H1 (cell line): ENCODE results near the gene CD300LG.

Experiments used
- CEBPB ChIP-seq: IDR thresholded peaks from 2 replicates; pipeline ENCODE4 v1.6.1; 2012; ENCODE audit warnings: low read depth, low read length
- EZH2 ChIP-seq: fragments of 200-600 bp; sonication (generic); IDR thresholded peaks from 2 replicates; pipeline ENCODE4 v1.7.1; 2012; ENCODE audit warnings: low read depth, mild to moderate bottlenecking, moderate library complexity, low read length, inconsistent platforms; ENCODE audit not compliant: severe bottlenecking
- PHF8 ChIP-seq: fragments of 200-600 bp; sonication (generic); conservative IDR thresholded peaks from 2 replicates; pipeline ENCODE4 v1.7.1; 2012; ENCODE audit warnings: low read depth, mild to moderate bottlenecking, inconsistent platforms, low read length, moderate library complexity
- POLR2A ChIP-seq, 2 experiments: IDR thresholded peaks; 1 replicate in 1 of 2; 2 replicates in 1 of 2; pipeline ENCODE4 v1.6.1; 2011; ENCODE audit warnings: low read depth in 2 of 2, low read length in 2 of 2, mild to moderate bottlenecking in 2 of 2; ENCODE audit errors: control extremely low read depth in 1 of 2
- POLR2AphosphoS5 ChIP-seq: IDR thresholded peaks from 2 replicates; pipeline ENCODE4 v1.6.1; 2011; ENCODE audit warnings: low read depth, low read length
- RAD21 ChIP-seq, 2 experiments: IDR thresholded peaks in 1 of 2; conservative IDR thresholded peaks in 1 of 2; 2 replicates each; pipeline ENCODE4 v1.6.1; 2011; ENCODE audit warnings: low read depth in 2 of 2, low read length in 2 of 2, improper control_type of control experiment in 1 of 2, inconsistent platforms in 1 of 2, mild to moderate bottlenecking in 1 of 2, moderate library complexity in 1 of 2
- SP1 ChIP-seq: IDR thresholded peaks from 2 replicates; pipeline ENCODE4 v1.6.1; 2011; ENCODE audit warnings: low read depth, low read length
- TBP ChIP-seq: IDR thresholded peaks from 2 replicates; pipeline ENCODE4 v1.6.1; 2011; ENCODE audit warnings: low read depth, low read length, improper control_type of control experiment
- YY1 ChIP-seq: IDR thresholded peaks from 2 replicates; pipeline ENCODE4 v1.6.1; 2011; ENCODE audit warnings: low read depth, mild to moderate bottlenecking, low read length
- ZNF274 ChIP-seq: IDR thresholded peaks from 2 replicates; pipeline ENCODE4 v1.7.0; 2012; ENCODE audit warnings: low read length, borderline replicate concordance; ENCODE audit errors: extremely low read depth
- TF ChIP-seq, protein P1 (sequence below), 3 experiments: IDR thresholded peaks; 1 replicate in 2 of 3; 2 replicates in 1 of 3; pipeline versions ENCODE4 v1.5.1 to v1.6.1; 2011; ENCODE audit warnings: low read length in 3 of 3, mild to moderate bottlenecking in 3 of 3, inconsistent platforms in 2 of 3, low read depth in 1 of 3, moderate library complexity in 1 of 3; ENCODE audit not compliant: insufficient read depth in 1 of 3; ENCODE audit errors: control extremely low read depth in 1 of 3
- TF ChIP-seq, protein P2 (sequence below): IDR thresholded peaks from 2 replicates; pipeline ENCODE4 v1.6.1; 2012; ENCODE audit warnings: low read length, inconsistent platforms
- TF ChIP-seq, protein P3 (sequence below): IDR thresholded peaks from 2 replicates; pipeline ENCODE4 v1.6.1; 2011; ENCODE audit warnings: low read depth, mild to moderate bottlenecking, low read length; ENCODE audit not compliant: insufficient read depth
- TF ChIP-seq, protein P4 (sequence below): IDR thresholded peaks from 2 replicates; pipeline ENCODE4 v1.6.1; 2012; ENCODE audit warnings: inconsistent platforms

DNA sequence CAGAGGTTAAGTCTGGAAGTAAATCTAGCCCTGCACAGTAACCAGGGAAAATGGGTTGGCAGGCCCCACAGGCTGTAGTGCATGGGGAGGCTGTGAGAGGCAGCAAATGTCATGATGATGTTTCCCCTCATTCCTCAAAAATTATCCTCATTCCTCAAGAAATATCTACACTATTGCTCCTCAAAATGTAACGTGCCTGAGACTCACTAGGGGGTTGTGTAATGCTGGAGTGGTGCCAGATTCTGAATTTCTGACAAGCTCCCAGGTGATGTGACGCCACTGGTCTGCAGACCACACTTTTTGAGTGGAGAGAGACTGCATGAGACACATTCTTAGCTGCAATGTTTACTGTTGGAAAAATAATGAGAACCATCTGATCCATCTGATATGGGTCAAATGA lies 12.9 kb upstream of the CD300LG start:
- TF ChIP-seq POLR2A (IDR thresholded peaks at IDR 0.05; ENCODE audit: control extremely low read depth in 1 of 2, low read depth in 2 of 2, low read length in 2 of 2) = no peak
- TF ChIP-seq PHF8 = no peak
- no peak for TF ChIP-seq SP1
- TF ChIP-seq EZH2 = no peak
- TF ChIP-seq YY1 = no peak
- TF ChIP-seq, protein P1, sequence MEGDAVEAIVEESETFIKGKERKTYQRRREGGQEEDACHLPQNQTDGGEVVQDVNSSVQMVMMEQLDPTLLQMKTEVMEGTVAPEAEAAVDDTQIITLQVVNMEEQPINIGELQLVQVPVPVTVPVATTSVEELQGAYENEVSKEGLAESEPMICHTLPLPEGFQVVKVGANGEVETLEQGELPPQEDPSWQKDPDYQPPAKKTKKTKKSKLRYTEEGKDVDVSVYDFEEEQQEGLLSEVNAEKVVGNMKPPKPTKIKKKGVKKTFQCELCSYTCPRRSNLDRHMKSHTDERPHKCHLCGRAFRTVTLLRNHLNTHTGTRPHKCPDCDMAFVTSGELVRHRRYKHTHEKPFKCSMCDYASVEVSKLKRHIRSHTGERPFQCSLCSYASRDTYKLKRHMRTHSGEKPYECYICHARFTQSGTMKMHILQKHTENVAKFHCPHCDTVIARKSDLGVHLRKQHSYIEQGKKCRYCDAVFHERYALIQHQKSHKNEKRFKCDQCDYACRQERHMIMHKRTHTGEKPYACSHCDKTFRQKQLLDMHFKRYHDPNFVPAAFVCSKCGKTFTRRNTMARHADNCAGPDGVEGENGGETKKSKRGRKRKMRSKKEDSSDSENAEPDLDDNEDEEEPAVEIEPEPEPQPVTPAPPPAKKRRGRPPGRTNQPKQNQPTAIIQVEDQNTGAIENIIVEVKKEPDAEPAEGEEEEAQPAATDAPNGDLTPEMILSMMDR (IDR thresholded peaks at IDR 0.05; ENCODE audit: control extremely low read depth in 1 of 3, insufficient read depth in 1 of 3, low read depth in 1 of 3, low read length in 3 of 3) = no peak
- TF ChIP-seq, protein P2, sequence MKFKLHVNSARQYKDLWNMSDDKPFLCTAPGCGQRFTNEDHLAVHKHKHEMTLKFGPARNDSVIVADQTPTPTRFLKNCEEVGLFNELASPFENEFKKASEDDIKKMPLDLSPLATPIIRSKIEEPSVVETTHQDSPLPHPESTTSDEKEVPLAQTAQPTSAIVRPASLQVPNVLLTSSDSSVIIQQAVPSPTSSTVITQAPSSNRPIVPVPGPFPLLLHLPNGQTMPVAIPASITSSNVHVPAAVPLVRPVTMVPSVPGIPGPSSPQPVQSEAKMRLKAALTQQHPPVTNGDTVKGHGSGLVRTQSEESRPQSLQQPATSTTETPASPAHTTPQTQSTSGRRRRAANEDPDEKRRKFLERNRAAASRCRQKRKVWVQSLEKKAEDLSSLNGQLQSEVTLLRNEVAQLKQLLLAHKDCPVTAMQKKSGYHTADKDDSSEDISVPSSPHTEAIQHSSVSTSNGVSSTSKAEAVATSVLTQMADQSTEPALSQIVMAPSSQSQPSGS = no peak
- TF ChIP-seq ZNF274 = no peak
- TF ChIP-seq, protein P3, sequence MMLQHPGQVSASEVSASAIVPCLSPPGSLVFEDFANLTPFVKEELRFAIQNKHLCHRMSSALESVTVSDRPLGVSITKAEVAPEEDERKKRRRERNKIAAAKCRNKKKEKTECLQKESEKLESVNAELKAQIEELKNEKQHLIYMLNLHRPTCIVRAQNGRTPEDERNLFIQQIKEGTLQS = no peak
- TF ChIP-seq CEBPB = no peak
- TF ChIP-seq, protein P4, sequence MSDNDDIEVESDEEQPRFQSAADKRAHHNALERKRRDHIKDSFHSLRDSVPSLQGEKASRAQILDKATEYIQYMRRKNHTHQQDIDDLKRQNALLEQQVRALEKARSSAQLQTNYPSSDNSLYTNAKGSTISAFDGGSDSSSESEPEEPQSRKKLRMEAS = no peak
- no peak for TF ChIP-seq TBP
- TF ChIP-seq RAD21 (IDR thresholded peaks at IDR 0.05 in 1 of 2, conservative IDR thresholded peaks at IDR 0.05 in 1 of 2; ENCODE audit: low read depth in 2 of 2, low read length in 2 of 2) = no peak
- no peak for TF ChIP-seq POLR2AphosphoS5
